ENCODE results near the gene NXPE4.

Gene NXPE4

DNA sequence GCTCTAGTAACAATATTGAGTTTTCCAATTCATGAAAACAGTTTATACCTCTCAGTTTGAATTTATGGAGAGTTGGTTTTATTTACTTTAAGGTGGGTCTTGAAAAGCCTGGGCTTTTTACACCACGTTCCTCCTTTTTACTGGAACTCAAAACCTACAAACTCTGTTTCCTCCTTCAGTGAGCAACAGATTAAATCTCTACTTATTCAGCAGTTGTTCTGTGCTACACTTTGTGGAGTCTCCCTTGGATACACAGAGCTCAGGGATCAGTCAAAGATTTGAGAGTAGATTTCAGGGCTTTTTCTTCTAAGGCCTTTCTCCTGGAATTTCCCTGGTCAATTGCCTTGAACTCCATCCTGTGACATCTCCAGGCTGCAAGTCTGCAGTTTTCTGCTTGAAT, 39.5 kb downstream of the NXPE4 start:
- DNase-seq: no peak

DNA sequence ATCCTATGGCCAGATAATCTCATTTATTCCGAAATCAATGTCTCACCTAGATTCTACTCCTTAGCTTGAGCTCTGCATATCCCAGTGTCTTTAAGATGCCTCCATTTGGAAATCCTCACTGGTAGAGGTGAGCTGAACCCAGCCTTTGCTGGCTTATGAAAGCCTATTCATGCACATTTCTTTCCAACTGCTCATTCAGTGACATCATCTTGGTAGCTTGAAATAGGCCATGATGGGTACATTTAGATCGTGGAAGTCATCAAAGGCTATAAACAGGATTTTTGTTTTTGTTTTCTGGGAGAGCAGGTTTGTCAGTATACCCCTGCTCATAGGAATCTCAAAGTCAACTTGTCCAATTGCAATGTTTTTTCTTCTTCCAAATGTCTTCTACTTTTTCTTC, 41.9 kb downstream of the NXPE4 start:
- no peak for DNase-seq

DNA sequence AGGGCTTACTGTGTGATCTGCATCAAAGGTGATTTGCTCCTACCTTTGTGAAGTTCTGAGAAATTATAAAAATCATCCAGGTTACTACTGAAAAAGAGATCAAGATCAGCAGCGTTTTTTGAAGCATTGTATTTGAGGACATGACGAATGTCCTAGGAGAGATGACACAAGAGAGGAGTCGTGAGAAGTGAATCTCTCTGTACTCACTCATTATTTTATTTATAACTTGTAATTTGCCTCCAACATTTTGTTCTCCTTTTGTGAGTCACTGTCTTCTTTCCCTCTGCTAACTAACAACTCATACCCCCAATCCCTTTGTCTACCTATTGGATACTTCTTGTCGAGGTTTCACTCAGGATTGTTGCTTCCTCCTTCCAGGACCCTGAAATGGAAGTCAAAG, 44.5 kb downstream of the NXPE4 start:
- no peak for DNase-seq

DNA sequence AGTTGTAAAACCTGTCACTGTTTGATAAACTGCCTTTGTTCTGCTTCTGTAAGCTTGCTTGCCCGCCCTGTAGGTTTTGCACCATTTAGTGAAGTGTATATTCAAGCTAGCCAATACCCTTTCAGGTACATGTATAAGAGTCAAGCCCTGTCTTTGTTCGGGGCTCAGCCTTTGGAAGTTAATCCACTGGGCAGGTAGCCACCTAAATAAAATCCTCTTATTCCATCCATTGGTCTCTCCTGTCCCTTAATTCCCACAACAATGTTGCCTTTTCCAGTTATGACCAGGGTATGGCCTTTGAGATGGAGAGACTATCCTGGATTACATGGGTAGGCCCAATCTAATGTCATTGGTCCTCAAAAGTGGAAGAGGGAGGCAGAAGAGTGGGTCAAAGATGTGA, 69.9 kb downstream of the NXPE4 start:
- no peak for DNase-seq

DNA sequence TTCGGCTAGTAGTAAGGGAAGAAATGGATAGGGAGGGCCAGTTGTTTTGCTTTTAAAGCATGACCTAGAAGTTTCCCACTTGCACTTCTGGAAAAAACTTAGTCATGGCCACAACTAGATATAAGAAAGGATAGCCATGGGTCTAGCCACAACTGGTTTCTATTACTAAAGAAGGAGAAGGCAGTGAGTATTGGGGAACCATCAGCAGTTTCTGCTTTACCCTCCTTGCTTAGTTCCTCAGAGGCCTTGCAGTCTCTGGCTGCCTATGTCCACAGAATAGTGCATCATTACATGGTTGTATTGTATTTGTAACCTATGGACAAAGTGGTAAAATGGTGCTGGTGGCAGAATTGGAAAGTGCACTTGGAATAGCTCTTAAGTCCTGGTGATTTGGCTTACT, 71.5 kb downstream of the NXPE4 start:
- no peak for DNase-seq

DNA sequence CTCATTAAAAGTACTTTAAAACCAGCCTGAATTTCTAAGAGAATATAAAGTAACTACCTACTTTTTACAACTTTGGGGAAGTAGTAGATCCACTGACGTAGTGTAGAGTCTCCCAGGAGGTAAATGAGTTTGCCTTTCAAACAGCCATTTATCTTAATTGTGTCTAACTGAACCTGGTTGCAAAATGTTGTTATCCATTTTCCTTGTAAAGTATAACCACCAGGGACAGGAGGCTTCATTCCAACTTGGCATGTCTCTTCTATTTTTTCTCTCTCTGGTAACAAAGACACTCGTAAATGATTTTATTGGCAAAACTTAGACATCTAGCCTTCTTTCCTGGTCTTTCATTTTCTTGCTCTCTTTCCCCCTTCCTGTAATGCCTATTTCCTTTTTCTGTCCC, 72.8 kb downstream of the NXPE4 start:
- DNase-seq: no peak
